ENCODE measurements around the gene RBMS3.

Gene RBMS3

GRCh38 chr3:29864809-29865208 lies 583.9 kb downstream of the RBMS3 start:
- Mint-ChIP-seq H3K27me3 (ENCODE audit: low read depth) (no peaks in the 10 kb centered on the region), H3K4me3 (no peak overlapping the region), H3K4me1 (ENCODE audit: low read depth) (no peaks in the 10 kb centered on the region), H3K36me3 (ENCODE audit: low read depth) (no peaks in the 10 kb centered on the region), H3K9me3 (no peaks in the 10 kb centered on the region), H3K27ac (no peak overlapping the region)

- Mint-ChIP-seq H3K36me3 (ENCODE audit: low read depth) (no peaks in the 10 kb centered on the region), H3K4me3 (no peak overlapping the region), H3K4me1 (ENCODE audit: low read depth) (no peaks in the 10 kb centered on the region), H3K9me3 (no peaks in the 10 kb centered on the region), H3K27ac (no peak overlapping the region), H3K27me3 (ENCODE audit: low read depth) (no peaks in the 10 kb centered on the region)
Observed at GRCh38 chr3:29868543-29869101, 587.8 kb downstream of the RBMS3 start.

- Mint-ChIP-seq H3K27ac (no peak overlapping the region), H3K9me3 (no peaks in the 10 kb centered on the region), H3K27me3 (ENCODE audit: low read depth) (peaks cover 3% of the 10 kb centered on the region), H3K36me3 (ENCODE audit: low read depth) (no peaks in the 10 kb centered on the region), H3K4me3 (no peak overlapping the region), H3K4me1 (ENCODE audit: low read depth) (no peaks in the 10 kb centered on the region)
Observed at GRCh38 chr3:29870136-29870535, 589.3 kb downstream of the RBMS3 start.

- no peaks in the 10 kb centered on the region for H3K9me3 Mint-ChIP-seq
- no peak overlapping the region for H3K4me3 Mint-ChIP-seq
- no peaks in the 10 kb centered on the region for H3K36me3 Mint-ChIP-seq (ENCODE audit: low read depth)
- H3K4me1 Mint-ChIP-seq (ENCODE audit: low read depth), result no peaks in the 10 kb centered on the region
- peaks cover 3% of the 10 kb centered on the region for H3K27me3 Mint-ChIP-seq (ENCODE audit: low read depth)
- H3K27ac Mint-ChIP-seq, result no peak overlapping the region
Observed at GRCh38 chr3:29871087-29871486, 590.2 kb downstream of the RBMS3 start.

GRCh38 chr3:29880809-29881208 lies 599.9 kb downstream of the RBMS3 start:
- H3K27me3 Mint-ChIP-seq (ENCODE audit: low read depth), result peaks cover 3% of the 10 kb centered on the region
- H3K27ac Mint-ChIP-seq, result no peak overlapping the region
- H3K36me3 Mint-ChIP-seq (ENCODE audit: low read depth), result no peaks in the 10 kb centered on the region
- no peaks in the 10 kb centered on the region for H3K4me1 Mint-ChIP-seq (ENCODE audit: low read depth)
- no peaks in the 10 kb centered on the region for H3K9me3 Mint-ChIP-seq
- H3K4me3 Mint-ChIP-seq, result no peak overlapping the region

GRCh38 chr3:29887451-29887850 lies 606.6 kb downstream of the RBMS3 start:
- H3K4me1 Mint-ChIP-seq (ENCODE audit: low read depth), result no peaks in the 10 kb centered on the region
- H3K36me3 Mint-ChIP-seq (ENCODE audit: low read depth), result no peaks in the 10 kb centered on the region
- no peak overlapping the region for H3K27ac Mint-ChIP-seq
- no peak overlapping the region for H3K4me3 Mint-ChIP-seq
- no peaks in the 10 kb centered on the region for H3K9me3 Mint-ChIP-seq
- H3K27me3 Mint-ChIP-seq (ENCODE audit: low read depth), result no peaks in the 10 kb centered on the region

- Mint-ChIP-seq H3K27ac (no peak overlapping the region), H3K4me3 (no peak overlapping the region), H3K9me3 (no peaks in the 10 kb centered on the region), H3K27me3 (ENCODE audit: low read depth) (no peaks in the 10 kb centered on the region), H3K4me1 (ENCODE audit: low read depth) (no peaks in the 10 kb centered on the region), H3K36me3 (ENCODE audit: low read depth) (no peaks in the 10 kb centered on the region)
Observed at GRCh38 chr3:29889215-29889614, 608.3 kb downstream of the RBMS3 start.

GRCh38 chr3:29890801-29891200 lies 609.9 kb downstream of the RBMS3 start:
- no peak overlapping the region for H3K4me3 Mint-ChIP-seq
- H3K27ac Mint-ChIP-seq, result no peak overlapping the region
- H3K9me3 Mint-ChIP-seq, result no peaks in the 10 kb centered on the region
- no peaks in the 10 kb centered on the region for H3K27me3 Mint-ChIP-seq (ENCODE audit: low read depth)
- no peaks in the 10 kb centered on the region for H3K4me1 Mint-ChIP-seq (ENCODE audit: low read depth)
- no peaks in the 10 kb centered on the region for H3K36me3 Mint-ChIP-seq (ENCODE audit: low read depth)

GRCh38 chr3:29892976-29893554 lies 612.2 kb downstream of the RBMS3 start:
- Mint-ChIP-seq H3K9me3 (no peaks in the 10 kb centered on the region), H3K27ac (no peak overlapping the region)

GRCh38 chr3:29896856-29897255 lies 616.0 kb downstream of the RBMS3 start:
- H3K4me1 Mint-ChIP-seq (ENCODE audit: low read depth), result no peaks in the 10 kb centered on the region
- no peaks in the 10 kb centered on the region for H3K9me3 Mint-ChIP-seq
- no peak overlapping the region for H3K27ac Mint-ChIP-seq
- H3K27me3 Mint-ChIP-seq (ENCODE audit: low read depth), result no peaks in the 10 kb centered on the region
- H3K36me3 Mint-ChIP-seq (ENCODE audit: low read depth), result no peaks in the 10 kb centered on the region
- no peak overlapping the region for H3K4me3 Mint-ChIP-seq

More at GRCh38 chr3:29892976-29893554, 612.2 kb downstream of the RBMS3 start:
- no peaks in the 10 kb centered on the region for H3K27me3 Mint-ChIP-seq (ENCODE audit: low read depth)
- no peaks in the 10 kb centered on the region for H3K36me3 Mint-ChIP-seq (ENCODE audit: low read depth)
- H3K4me3 Mint-ChIP-seq, result no peak overlapping the region
- no peaks in the 10 kb centered on the region for H3K4me1 Mint-ChIP-seq (ENCODE audit: low read depth)

- Mint-ChIP-seq H3K4me3 (no peak overlapping the region), H3K27me3 (ENCODE audit: low read depth) (no peaks in the 10 kb centered on the region), H3K4me1 (ENCODE audit: low read depth) (no peaks in the 10 kb centered on the region), H3K9me3 (no peaks in the 10 kb centered on the region), H3K36me3 (ENCODE audit: low read depth) (no peaks in the 10 kb centered on the region), H3K27ac (no peak overlapping the region)
Observed at GRCh38 chr3:29898171-29898965, 617.5 kb downstream of the RBMS3 start.

GRCh38 chr3:29899021-29899420 lies 618.1 kb downstream of the RBMS3 start:
- Mint-ChIP-seq H3K4me3 (no peak overlapping the region), H3K36me3 (ENCODE audit: low read depth) (no peaks in the 10 kb centered on the region), H3K27me3 (ENCODE audit: low read depth) (no peaks in the 10 kb centered on the region), H3K27ac (no peak overlapping the region), H3K4me1 (ENCODE audit: low read depth) (no peaks in the 10 kb centered on the region), H3K9me3 (no peaks in the 10 kb centered on the region)

- no peaks in the 10 kb centered on the region for H3K36me3 Mint-ChIP-seq (ENCODE audit: low read depth)
- H3K27me3 Mint-ChIP-seq (ENCODE audit: low read depth), result no peaks in the 10 kb centered on the region
Observed at GRCh38 chr3:29901097-29901496, 620.2 kb downstream of the RBMS3 start.

GRCh38 chr3:29903600-29903999 lies 622.7 kb downstream of the RBMS3 start:
- H3K27me3 Mint-ChIP-seq (ENCODE audit: low read depth), result no peaks in the 10 kb centered on the region
- no peaks in the 10 kb centered on the region for H3K9me3 Mint-ChIP-seq
- no peak overlapping the region for H3K4me3 Mint-ChIP-seq
- no peak overlapping the region for H3K27ac Mint-ChIP-seq
- no peaks in the 10 kb centered on the region for H3K4me1 Mint-ChIP-seq (ENCODE audit: low read depth)
- H3K36me3 Mint-ChIP-seq (ENCODE audit: low read depth), result no peaks in the 10 kb centered on the region

More at GRCh38 chr3:29901097-29901496, 620.2 kb downstream of the RBMS3 start:
- Mint-ChIP-seq H3K4me1 (ENCODE audit: low read depth) (no peaks in the 10 kb centered on the region), H3K4me3 (no peak overlapping the region), H3K27ac (no peak overlapping the region), H3K9me3 (no peaks in the 10 kb centered on the region)

GRCh38 chr3:29906906-29907305 lies 626.0 kb downstream of the RBMS3 start:
- Mint-ChIP-seq H3K27ac (no peak overlapping the region), H3K4me1 (ENCODE audit: low read depth) (no peaks in the 10 kb centered on the region), H3K36me3 (ENCODE audit: low read depth) (no peaks in the 10 kb centered on the region), H3K9me3 (no peaks in the 10 kb centered on the region), H3K4me3 (no peak overlapping the region), H3K27me3 (ENCODE audit: low read depth) (no peaks in the 10 kb centered on the region)

Data from T-helper 1 cell treated with Interleukin-12 subunit alpha and Interleukin-12 subunit beta and Interleukin-4 antibody, amounts not matched to agents 30 μg/mL and 1 μg/mL, for 36 hours (primary cell).